HG03139 (cell line): Measurements from ENCODE around the gene DNAJB13.

Experiments
- ATAC-seq: cut with Tn5 transposase; IDR thresholded peaks from one replicate; pipeline ENCODE4 v1.9.1; 2021; ENCODE audit not compliant: unreplicated experiment

DNAJB13 gene

DNA sequence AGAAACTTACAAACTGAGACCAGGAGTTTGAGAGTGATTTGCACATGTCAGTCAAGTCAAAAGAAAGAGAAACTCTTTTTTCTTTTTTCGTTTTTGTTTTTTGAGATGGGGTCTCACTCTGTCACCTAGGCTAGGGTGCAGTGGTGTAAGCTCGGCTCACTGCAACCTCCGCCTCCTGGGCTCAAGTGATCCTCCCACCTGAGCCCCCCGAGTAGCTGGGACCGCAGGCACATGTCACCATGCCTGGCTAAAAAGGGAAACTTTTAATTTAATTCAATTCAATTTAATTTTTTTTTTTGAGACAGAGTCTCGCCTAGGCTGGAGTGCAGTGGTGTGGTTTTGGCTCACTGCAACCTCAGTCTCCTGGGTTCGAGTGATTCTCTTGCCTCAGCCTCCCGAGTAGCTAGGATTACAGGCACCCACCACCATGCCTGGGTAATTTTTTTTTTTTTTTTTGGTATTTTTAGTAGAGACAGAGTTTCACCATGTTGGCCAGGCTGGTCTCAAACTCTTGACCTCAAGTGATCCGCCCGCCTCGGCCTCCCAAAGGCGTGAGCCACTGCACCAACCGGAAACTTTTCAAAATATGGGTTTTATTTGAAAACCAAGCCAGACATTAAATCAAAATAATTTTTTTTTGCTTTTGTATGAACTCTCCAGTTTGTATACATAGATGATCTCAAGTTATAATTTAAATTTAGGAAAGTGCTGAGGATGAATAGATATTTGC lies 48.2 kb downstream of the DNAJB13 start:
- ATAC-seq, result no peak

DNA sequence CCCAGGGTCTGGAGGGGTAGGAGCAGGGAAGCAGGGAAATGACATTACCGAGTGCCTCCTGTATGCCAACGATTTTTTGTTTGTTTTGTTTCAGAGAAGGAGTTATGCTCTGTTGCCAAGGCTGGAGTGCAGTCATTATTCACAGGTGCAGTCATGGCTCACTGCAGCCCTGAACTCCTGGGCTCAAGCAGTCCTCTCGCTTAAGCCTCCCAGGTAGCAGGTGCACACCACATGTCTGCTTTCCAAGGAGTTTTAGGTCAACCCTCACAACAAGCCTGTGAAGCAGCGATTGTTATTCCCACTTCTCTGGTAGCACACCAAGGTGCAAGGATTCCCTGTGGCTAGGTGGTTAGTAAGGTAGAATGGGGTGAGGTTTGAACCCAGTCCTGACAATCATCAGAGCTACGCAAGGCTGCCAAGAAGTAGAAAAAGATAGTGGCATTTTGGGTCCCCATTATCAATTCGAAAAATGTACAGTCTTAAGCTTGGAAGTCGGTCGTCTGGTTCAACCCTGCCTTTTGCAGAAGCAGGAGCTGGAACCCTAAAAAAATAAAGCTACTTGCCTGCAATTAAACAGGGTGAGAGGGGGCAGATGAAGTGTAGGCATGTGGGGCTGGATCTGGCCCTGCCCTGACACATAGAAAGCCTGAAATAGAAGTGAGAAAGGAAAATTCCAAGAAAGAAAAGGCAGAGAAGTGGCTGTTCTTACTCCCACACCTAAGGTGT lies 48.9 kb downstream of the DNAJB13 start:
- ATAC-seq, result no peak

- no peak for ATAC-seq
Observed at GRCh38 chr11:74000307-74001133, 49.7 kb downstream of the DNAJB13 start.

DNA sequence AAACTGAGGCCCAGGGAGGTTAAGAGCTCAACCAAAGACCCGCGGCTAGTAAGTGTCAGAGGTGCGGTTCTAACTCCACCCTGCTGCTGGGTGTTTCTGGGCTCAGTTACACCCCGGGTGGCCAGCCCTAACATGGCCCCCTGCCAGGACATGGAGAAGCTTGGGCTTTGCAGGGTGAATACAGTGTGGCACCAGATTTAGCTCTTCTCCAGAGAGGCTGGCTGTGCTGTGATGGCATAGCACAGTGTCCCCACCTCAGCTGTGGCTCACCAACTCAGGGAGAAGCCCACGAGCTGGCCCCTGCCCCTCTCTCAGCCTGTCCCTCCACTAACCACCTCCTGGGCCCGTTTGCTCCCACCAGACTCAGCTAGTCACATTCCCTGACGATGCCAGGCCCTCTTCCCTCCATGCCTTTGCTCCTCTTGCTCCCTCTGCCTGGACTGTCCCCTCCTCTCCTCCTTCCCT lies 51.0 kb downstream of the DNAJB13 start:
- no peak for ATAC-seq

GRCh38 chr11:74002832-74003231 lies 52.0 kb downstream of the DNAJB13 start:
- ATAC-seq, result no peak

DNA sequence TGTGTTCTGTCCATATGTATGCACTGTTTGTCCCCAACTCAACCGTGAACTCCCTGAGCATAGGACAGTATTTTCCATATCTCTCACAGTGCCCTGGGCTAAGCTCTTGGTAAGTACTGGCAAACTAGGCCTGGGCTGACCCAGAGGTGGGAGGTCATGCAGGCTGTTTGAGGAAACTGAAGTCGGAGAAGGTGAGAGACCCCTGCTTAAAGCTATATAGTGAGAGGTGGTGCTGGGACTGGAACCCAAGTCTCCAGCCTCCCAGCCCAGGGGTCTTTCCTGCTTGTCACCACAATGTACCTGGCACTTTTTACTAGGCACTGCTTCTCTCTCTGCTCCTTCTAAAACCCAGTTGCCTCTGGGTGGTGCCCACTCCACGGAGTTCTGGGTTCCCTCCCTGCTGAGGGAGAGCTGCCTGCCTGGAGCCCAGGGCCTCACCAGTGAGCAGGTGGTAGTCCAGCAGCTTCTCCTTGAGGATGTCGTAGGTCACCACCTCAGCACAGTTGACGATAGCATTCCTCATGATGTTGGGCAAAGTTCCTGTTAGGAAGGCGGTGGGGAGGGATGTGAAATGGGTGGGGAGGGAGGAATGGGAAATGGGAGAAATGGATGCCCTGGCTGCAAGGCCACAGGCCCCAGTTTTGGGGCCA lies 53.3 kb downstream of the DNAJB13 start:
- ATAC-seq, result no peak

- no peak for ATAC-seq
Observed at GRCh38 chr11:74004759-74005615, 54.2 kb downstream of the DNAJB13 start.

DNA sequence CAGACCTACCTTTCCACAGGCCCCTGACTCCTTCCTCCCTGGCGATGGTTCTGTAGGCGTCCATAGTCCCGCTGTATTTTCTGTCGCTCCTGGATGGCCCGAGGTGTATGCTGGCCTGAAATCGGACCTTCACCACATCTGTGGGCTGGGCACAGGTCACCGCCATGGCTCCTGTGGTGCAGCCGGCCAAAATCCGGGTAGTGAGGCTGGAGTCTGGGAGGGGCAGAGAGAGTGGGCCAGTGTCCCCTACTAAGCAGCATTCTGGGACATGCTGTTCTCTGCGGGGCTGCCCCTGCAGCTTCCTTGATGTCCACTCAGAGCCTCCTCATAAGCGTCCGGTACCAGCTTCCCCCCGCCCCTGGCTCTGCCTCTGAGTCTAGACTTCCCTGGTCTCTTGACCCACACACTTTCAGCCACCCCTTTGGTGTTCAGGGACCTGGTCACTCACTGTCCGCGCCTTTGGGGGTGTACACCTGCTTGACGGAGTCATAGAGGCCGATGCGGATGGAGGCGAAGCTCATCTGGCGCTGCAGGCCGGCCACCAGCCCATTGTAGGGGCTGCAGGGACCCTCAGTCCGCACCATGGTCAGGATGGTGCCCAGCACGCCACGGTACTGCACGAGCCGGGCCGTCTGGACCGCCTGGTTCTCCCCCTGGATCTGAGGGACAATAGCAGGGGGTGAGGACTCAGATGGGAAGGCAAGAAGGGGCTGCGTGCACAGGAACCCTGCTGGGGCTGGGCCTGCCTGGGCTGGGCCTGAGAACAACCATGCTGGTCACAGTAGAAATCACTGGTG lies 55.1 kb downstream of the DNAJB13 start:
- no peak for ATAC-seq

DNA sequence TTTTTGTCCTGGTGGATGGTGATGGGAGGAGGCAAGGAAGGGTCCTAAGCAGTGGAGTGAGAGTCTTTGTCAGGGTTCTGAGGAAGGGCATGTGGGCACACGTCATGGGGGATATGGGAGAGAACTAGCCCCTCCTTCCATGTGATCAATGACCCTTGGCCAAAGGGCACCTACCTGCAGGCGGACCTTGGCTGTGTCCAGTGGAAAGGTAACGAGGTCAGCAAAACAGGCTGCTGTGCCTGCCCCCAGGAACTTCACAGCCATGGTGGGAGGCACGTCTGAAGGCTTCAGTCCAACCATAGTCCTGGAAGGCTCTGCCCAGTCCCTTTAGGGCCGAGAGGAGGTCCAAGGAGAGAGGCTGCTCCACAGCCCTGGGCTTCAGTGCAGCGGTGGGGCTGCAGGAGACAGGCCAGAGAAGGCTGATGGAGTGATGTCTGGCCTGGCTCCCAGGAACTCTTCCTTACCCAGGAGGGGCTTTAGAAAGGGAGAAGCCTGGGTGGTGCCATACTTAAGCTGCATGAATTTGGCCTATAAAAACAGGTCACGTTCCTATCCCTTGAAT lies 56.0 kb downstream of the DNAJB13 start:
- no peak for ATAC-seq

GRCh38 chr11:74007691-74008372 lies 57.0 kb downstream of the DNAJB13 start:
- ATAC-seq, result no peak

- ATAC-seq, result no peak
Observed at GRCh38 chr11:74008373-74009229, 57.8 kb downstream of the DNAJB13 start, which contains the start of gene UCP3. UCP3 (minus strand) TSS chr11:74009085; CDS start chr11:74007042, 2,043 bp downstream.

- no peak for ATAC-seq
Observed at GRCh38 chr11:74009230-74009547, 58.4 kb downstream of the DNAJB13 start.

- no peak for ATAC-seq
Observed at GRCh38 chr11:74009675-74010305, 59.0 kb downstream of the DNAJB13 start.

- ATAC-seq, result no peak
Observed at GRCh38 chr11:74010306-74011300, 59.8 kb downstream of the DNAJB13 start.

- ATAC-seq, result no peak
Observed at GRCh38 chr11:74011360-74012073, 60.7 kb downstream of the DNAJB13 start.
